ENCODE data around the gene CPN1.

The CPN1 gene

DNA sequence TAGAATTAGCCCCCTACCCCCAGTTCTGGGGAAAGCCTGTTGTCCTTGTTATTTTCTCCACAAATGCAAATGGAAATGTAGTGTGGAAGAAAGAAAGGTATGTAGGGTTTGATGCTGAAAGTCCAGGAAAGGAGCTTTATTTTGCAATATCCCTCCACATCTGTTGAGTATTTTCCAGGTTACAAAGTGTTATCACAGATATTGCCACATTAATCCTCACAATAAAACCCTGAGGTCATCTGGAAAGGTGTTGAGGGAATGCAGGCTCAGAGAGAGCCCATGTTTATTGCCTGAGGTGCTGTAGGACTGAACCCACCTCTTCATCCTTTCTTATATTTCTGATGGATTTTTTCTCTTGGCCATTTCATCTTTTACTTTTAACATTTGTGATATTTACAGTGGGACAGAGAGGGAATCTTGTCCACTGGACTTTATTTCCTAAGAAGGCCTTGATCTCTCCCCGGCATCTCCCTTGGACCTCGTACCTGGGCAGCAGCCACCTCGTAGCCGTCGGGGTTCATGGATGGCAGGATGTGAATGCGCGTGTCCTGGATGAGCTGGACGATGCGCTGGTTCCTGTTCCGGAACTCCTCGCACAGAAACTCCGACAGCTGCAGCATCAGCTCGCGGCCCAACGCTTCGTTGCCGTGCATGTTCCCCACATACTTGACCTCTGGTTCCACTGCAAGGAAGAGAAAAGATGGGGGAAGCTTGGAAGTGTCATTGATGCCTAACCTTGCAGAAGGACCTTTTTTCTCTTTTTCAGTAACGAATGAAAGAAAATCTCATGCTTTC lies 6.0 kb downstream of the CPN1 start:
- DNase-seq = no peak

DNA sequence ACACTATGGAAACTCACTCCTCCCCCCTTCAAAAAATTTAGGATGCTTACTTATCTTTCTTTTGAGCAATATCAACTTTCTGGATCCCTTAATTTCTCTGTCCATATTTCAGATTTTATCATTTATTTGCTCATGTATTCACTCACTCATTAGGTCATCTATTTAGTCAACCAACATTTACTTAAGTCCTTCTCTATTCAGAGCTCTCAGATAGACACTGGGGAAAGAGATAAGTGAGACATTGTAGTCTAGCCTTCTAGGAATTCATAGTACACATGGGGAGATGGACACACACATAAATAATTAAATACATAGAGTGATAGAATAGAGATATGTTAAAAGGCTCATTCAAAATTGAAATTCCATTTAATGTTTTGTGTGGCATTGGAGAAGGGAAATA lies 9.2 kb downstream of the CPN1 start:
- DNase-seq = no peak

- DNase-seq = no peak
Measured at GRCh38 chr10:100071529-100071928, 10.1 kb downstream of the CPN1 start.

DNA sequence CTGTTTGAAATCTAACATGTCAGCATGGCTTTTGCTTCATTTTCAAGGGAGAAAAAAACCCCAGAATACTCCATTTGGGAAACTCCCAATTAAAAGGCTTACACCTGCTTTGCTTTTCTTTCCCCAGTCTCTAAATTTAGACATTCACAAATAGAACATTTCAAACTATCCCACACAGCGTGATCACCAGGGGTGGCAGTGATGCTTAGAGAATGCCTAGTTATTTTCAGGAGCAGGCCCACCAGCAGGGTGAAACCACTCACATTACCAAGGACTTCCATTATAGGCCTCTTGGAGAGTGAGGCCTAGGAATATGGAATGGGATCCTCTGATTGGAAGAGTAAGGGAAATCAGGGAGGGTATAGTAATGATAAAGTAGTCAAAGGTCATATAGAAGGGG lies 14.2 kb downstream of the CPN1 start:
- DNase-seq = no peak

- DNase-seq = no peak
Measured at GRCh38 chr10:100065084-100065660, 16.5 kb downstream of the CPN1 start.

DNA sequence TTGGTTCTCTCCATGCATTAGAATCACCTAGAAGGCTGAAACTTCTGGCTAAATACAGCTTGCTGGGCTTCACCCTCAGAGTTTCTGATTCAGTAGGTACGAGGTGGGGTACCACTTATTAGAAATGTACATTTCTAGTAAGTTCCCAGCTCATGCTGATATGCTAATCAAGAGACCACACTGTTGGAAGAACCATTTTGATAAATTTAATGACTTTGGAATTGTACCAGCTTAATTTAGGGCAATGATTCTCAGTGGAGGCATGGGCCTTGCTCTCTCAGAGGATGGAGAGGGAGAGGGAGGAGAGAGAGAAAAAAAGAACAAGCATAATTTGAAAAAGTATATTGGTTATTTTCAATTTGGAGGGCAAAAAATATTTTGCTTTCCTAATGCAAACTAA lies 20.3 kb downstream of the CPN1 start:
- DNase-seq = no peak

DNA sequence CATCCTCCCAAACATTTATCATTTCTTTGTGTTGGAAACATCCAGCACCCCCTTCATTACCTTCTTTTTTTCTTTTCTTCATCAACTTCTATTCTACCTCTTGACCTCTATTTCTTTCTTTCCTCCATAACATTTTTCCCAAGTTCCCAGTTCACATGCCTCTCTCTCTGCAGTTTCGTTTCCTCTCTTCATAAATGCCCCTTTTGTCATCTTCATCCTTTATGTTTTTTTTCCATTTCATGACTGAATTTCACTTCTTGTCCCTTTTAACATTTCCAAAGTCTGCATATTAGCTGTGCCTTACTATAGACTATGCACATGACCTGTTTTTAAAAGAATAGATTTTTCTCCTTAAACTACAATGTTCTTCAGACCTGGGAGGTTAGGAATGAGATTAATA lies 23.7 kb downstream of the CPN1 start:
- DNase-seq = no peak

DNA sequence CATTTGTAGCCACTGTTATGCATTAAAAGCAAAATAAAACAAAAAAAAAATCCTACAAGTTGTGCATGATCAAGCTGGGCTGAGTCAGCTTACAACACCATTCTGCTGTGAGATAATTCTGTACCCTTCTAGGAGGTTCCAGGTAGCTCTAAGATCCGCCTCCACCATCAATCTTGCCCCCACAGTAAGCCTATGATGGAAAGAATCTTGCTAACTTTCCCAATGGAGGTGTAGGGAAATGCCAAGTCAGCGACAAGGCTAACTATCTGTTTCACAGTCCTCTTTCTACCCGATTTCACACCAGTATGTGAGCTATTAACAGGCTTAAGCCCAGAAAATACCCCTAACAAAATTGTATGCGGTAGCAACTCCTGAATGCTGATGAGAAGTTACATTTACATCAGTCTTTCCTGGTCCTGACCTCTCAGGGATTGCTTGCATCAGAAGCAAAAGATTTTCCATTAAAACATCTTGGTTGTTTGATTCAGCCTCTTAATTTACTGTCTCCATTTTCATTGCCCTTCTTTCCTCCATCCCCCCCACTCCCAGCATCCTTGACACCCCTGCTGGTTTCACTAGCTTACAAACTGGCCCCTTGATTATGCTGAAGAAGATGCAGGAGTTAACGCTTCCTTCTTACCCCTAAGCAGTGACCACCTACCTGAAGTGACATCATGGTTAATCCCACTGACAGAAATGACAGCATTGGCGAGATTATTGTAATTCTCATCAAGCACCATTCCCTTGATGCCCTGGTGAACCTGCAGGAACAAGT lies 27.8 kb downstream of the CPN1 start:
- DNase-seq = no peak

DNA sequence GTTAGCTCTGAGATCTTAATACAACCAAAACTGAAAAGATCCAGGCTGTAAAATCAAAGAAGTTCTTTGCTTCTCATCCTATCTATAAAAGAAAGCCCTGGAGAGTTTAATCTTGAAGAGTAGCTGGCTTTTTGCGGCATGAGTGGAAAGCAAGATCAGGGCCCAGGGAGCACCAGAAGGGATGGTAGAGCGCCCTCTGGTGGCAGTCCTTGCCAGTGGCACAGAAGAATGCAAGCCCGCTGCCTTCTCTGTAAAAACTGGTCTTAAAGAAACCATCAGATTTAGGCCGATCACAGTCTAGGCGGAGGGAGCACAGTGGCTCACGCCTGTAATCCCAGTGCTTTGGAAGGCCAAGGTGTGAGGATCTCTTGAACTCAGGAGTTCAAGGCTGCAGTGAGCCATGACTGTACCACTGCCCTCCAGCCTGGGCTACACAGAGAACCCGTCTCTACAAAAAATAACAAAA lies 35.6 kb downstream of the CPN1 start:
- peak; percentile 90 for DNase-seq

GRCh38 chr10:100045592-100045991 lies 36.1 kb downstream of the CPN1 start:
- no peak for DNase-seq

- DNase-seq = no peak
Measured at GRCh38 chr10:100043796-100044195, 37.9 kb downstream of the CPN1 start.

GRCh38 chr10:100043344-100043743 lies 38.3 kb downstream of the CPN1 start:
- DNase-seq = peak in 1 of 2 donors; percentile 6

- DNase-seq = no peak
Measured at GRCh38 chr10:100041306-100042002, 40.2 kb downstream of the CPN1 start.

GRCh38 chr10:100038561-100039071 lies 43.1 kb downstream of the CPN1 start:
- DNase-seq = no peak

GRCh38 chr10:100037758-100038315 lies 43.8 kb downstream of the CPN1 start:
- no peak for DNase-seq

- no peak for DNase-seq
Measured at GRCh38 chr10:100036850-100037249, 44.8 kb downstream of the CPN1 start.

GRCh38 chr10:100033766-100034418 lies 47.8 kb downstream of the CPN1 start:
- DNase-seq = no peak

GRCh38 chr10:100027416-100027815 lies 54.3 kb downstream of the CPN1 start:
- DNase-seq = no peak

GRCh38 chr10:100025576-100025975 lies 56.1 kb downstream of the CPN1 start:
- no peak for DNase-seq

- DNase-seq = no peak
Measured at GRCh38 chr10:100024748-100025147, 56.9 kb downstream of the CPN1 start.

DNA sequence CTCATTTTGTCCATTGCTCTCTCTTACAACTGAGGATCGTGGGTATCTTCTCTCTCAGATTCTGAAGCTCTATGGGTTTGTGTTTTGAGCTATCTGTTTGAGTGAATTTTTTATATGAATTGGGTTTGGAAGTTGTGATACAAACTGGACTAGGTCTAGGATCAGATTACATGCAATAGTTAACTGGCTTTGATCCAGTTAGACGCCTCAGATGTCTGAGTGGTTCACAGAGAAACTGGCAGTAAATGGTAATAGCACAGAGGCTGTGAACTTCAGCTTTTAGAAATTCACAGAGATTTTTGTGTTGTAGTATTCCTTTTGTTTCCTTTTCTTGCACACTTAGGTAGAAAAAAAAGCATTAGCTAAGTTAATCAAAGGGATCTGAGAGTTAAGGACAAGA lies 59.3 kb downstream of the CPN1 start:
- DNase-seq = no peak

DNA sequence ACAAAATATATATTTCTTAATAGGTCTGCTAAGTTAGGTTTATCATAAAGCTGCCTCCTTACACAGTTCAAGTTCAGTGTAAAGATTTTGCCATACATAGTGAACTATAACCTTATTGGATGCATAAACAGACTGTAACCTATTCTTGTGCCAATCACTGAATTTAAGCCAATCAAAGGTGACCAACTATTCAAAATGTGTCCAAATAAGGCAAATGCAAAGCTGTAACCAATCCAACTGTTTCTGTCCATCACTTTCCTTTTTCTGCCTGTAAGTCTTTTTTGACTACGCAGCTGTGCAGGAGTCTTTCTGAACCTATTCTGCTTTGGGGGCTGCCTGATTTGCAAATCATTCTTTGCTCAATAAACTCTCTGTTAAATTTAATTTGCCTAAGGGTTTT lies 60.3 kb downstream of the CPN1 start:
- no peak for DNase-seq

All from stimulated activated CD4-positive, alpha-beta T cell treated with anti-CD3 and anti-CD28 coated beads, Interleukin-2, amount 100 ng/mL, for 24 hours (primary cell).